Placental epithelial cell (primary cell): ENCODE results near the gene SYAP1. TPM values are rescaled to one million over a fixed set of nuclear protein-coding genes. Genes with fewer than 3 reads are reported as not detected.

Experiments
- small RNA-seq: library from RNA; depleted of rRNA; stranded (forward); fragments of <200 nt; gene quantifications from one replicate; pipeline ENCODE3, GENCODE V24; 2012
- total RNA-seq: library from RNA; depleted of rRNA; stranded (reverse); fragments of >200 nt; gene quantifications from 2 replicates; pipeline ENCODE4 v1.2.3, GENCODE V29; 2012

The SYAP1 gene, protein sequence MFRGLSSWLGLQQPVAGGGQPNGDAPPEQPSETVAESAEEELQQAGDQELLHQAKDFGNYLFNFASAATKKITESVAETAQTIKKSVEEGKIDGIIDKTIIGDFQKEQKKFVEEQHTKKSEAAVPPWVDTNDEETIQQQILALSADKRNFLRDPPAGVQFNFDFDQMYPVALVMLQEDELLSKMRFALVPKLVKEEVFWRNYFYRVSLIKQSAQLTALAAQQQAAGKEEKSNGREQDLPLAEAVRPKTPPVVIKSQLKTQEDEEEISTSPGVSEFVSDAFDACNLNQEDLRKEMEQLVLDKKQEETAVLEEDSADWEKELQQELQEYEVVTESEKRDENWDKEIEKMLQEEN
- 21.6 and 25.6 TPM in 2 replicates for total RNA-seq

GRCh38 chrX:16719334-16720084 lies at the start of gene SYAP1:
Gene SYAP1 (plus strand): TSS chrX:16719612. CDS start chrX:16719725, 113 bp downstream.

DNA sequence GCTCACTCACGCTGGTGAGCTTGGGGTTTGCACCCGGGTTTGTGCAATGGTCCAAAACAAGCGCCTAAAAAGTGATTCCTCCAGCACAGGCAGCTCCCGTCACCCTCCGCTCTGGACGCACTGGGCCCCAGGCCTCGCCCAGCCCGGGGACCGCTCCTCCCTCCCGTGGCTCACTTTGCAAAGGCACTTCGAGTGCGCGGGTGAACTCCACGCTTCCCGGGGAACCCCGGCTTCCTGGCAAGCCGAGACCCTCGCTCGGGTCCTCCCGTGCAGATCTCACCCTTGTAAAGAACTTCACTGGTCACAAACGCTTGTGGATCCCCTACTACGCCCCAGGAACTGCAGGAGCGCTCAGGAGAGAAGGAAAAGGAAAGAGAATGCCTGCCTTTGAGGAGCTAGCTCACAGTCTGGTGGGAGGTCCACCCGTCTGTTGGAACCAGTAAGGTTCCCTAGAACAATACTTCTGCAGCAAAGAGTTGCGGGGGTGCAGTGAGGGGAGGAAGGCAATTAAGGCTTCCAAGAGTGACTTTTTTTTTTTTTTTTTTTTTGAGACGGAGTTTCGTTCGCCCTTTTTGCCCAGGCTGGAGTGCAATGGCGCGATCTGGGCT lies 6.8 kb upstream of the SYAP1 start, which contains the start of gene CTPS2:
Gene CTPS2 (minus strand): TSS at position 122 of the 608 bp plus-strand sequence. CDS start 9,767 bp downstream, outside the sequence.

DNA sequence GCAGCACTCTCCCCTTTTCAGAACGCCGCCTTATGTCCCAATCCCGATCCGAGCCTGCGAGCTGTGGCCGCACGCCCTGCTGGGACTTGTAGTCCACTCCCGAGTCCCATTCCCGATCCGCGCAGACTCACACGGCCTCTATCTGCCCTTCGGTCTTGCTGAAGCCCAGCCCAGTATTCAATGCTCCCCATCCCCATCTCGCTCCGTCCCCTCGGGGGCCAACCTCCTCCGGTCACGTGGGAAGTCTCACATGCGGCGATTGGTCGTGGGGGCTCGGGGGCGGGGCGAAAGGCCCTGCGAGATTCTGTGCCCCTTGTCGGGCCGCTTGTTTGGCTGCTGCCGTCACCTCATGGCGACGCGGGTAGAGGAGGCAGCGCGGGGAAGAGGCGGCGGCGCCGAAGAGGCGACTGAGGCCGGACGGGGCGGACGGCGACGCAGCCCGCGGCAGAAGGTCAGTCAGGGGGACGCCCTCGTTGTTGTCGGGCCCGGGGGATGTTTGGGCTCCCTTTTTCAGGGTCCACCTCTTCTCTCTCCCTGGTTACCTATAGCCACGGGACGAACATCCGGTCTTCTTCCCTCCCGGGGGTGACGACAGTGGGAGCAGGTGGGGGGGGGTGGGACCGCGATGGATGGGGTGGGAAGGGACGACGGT lies 66.9 kb downstream of the SYAP1 start, which contains the start of gene TXLNG:
Gene TXLNG (plus strand): TSS at position 328 of the 652 bp plus-strand sequence. CDS start 22 bp downstream, at position 350.

Small RNA genes within 50 kb of the gene (small RNA-seq; reads per million reads assigned to genes)
- not detected for gene RNU7-56P
- not detected for gene RPL12P49

Other genes starting within 250 kb of the SYAP1 start
- gene S100G, start 69.5 kb upstream of the SYAP1 start, total RNA-seq = not detected in 2 replicates
- 11.5 and 15.3 TPM in 2 replicates for gene CTPS2, start 6.9 kb upstream of the SYAP1 start, total RNA-seq
- gene TXLNG, start 66.9 kb downstream of the SYAP1 start, total RNA-seq = 4.8 and 5.5 TPM in 2 replicates
- gene RBBP7, start 150.8 kb downstream of the SYAP1 start, total RNA-seq = 74.5 and 119 TPM in 2 replicates
- gene REPS2, start 227.0 kb downstream of the SYAP1 start, total RNA-seq = 13.7 and 24.3 TPM in 2 replicates